Activated CD8-positive, alpha-beta memory T cell treated with anti-CD3 and anti-CD28 coated beads, Interleukin-2, amount 50 U/mL, for 24 hours (primary cell): ENCODE results near the gene SMNDC1.

Experiments
- DNase-seq: peaks from one replicate; pipeline ENCODE4 v3.0.0-alpha.2; 2020; ENCODE audit errors: extremely low read depth

The SMNDC1 gene

DNA sequence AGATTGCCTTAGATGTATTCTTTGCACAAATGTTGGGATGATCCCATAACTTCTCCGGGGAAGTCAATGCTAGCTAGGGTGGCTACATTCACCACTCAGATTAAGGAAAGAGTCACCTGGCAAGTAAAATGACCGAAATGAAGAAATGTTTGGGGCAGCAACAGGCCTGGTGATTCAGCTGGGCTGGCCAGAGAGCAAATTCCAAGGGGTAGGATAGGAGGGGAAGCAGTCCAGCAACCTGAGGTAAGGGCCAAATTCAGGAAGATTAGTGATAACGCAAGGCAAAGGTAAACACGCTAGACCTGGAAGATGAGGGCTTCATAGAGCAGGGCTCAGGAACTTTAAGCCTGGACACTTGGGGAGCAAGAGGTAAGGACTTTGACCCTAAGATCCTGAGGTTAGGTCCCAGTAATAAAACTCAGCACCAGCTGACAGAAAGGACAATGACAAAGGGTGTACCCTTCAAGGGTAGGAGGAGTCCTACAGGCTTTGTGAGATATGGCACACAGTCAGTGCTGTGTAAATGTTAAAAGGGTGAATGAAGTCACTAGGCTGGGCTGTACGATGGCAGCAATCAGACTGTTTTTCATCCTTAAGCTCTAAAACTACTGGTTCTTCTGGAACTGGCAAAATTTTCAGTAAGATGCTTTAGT is 22.7 kb upstream of the SMNDC1 start:
- no peak for DNase-seq

DNA sequence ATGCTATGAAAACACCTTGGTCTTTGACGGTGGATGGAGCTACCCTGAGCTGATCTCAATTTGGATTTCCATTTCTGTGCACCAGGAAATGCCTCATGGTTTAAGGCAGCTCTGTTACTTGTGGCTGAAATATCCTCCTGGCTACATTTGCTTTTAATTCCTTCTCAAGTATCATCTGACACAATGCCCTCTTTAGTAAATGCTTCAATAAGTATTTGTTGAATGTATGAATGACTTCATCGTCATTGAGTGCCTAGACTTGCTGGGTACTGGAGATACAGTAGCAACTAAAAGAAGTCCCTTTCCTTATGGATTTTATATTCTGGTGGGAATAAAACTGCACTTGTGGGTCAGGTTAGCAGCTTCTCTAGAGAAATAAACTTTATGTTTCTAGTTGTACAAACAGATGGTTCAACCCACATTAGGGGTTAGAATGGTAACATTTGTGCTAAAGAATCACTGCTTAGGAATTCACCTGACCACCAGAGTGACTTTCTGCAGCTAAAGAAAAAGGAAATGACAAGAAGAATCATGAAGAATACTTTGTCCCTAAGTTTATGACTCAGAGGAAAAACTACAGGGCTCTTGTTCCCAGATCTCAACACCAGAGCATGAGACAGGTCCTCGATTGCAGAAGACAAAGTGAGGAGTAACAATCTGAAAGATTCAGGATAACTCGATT is 21.8 kb upstream of the SMNDC1 start:
- no peak for DNase-seq

DNA sequence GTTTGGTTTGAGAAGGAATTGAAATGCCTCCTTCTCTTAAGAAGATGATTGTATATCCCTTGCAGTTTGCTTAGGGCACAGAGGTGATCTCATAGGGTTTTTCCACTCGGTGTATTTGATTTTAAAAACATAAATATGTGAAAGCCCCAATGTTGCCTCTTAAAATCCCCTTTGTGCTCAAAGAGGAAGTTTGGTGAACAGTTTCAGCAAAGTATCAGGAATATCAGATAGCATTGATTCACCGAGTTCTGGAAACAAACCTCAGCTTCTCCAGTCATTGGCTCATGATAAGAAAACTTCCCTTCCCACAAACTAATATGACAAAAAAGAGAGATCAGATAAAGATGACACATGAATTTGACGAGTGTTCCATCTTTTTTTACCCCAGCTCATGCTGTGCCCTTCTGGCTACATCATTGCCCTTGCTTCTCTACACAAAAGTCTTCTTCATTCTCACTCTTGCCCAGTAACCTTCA is 20.1 kb upstream of the SMNDC1 start:
- DNase-seq, result no peak

DNA sequence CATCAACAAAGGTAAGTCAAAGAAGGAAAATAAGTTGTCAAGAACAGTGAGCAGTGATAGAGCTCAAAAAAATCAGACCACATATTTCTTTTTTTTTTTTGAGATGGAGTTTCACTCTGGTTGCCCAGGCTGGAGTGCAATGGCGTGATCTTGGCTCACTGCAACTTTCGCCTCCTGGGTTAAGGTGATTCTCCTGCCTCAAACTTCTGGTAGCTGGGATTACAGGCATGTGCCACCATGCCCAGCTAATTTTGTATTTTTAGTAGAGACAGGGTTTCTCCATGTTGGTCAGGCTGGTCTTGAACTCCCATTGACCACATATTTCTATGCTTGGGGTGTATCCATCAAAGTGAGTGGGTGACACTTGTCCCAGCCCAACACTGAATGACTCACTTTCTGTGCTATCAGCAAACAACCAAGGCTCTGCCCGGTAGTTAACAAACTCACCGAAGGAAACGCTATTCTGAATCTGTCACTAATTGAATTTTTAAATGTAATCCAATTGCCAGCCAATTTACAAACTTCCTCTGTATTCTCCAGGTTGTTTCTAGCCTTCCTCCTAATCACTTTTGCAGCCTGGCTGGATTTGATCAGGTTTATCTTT is 19.6 kb upstream of the SMNDC1 start:
- DNase-seq, result no peak

GRCh38 chr10:110323503-110323902 is 18.8 kb upstream of the SMNDC1 start:
- DNase-seq, result no peak

GRCh38 chr10:110321869-110322620 is 17.3 kb upstream of the SMNDC1 start:
- no peak for DNase-seq

- no peak for DNase-seq
These were observed 13.4 kb upstream of the SMNDC1 start for GRCh38 chr10:110317866-110318850.

- no peak for DNase-seq
These were observed 9.0 kb upstream of the SMNDC1 start for GRCh38 chr10:110313674-110314073.

- DNase-seq, result no peak
These were observed 7.5 kb upstream of the SMNDC1 start for GRCh38 chr10:110312206-110312605.

DNA sequence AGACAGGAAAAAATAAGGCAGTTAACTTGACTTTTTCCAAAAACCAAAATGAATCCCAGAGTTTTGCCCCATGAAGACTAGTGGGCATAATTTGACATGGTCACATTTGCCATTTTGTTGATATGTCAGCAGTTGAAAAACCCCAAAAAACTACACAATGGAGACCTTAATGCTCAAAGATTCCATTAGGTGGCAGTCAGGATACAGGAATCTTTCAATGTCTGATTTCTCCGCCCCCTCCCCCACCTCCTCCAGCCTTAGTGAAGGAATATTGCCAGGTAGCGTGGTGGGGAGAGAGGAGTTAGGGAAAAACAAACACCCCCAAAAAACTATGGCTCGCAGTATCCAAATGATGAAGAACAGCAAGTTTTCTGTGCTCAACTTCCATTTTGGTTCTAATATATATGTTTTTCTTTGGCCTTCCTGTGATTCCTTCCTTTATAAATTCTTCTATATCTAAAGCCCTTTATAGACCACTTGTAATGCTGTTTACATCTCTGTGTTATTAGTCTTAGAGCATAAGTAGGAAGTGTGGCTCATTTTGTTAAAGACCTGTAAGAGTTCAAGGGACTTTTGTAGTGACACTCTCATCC is 6.7 kb upstream of the SMNDC1 start:
- DNase-seq, result no peak

- no peak for DNase-seq
These were observed 6.0 kb upstream of the SMNDC1 start for GRCh38 chr10:110310741-110311140.

- no peak for DNase-seq
These were observed 3.1 kb upstream of the SMNDC1 start for GRCh38 chr10:110307805-110308204.

GRCh38 chr10:110306452-110306768 is 1.7 kb upstream of the SMNDC1 start:
- DNase-seq, result no peak

DNA sequence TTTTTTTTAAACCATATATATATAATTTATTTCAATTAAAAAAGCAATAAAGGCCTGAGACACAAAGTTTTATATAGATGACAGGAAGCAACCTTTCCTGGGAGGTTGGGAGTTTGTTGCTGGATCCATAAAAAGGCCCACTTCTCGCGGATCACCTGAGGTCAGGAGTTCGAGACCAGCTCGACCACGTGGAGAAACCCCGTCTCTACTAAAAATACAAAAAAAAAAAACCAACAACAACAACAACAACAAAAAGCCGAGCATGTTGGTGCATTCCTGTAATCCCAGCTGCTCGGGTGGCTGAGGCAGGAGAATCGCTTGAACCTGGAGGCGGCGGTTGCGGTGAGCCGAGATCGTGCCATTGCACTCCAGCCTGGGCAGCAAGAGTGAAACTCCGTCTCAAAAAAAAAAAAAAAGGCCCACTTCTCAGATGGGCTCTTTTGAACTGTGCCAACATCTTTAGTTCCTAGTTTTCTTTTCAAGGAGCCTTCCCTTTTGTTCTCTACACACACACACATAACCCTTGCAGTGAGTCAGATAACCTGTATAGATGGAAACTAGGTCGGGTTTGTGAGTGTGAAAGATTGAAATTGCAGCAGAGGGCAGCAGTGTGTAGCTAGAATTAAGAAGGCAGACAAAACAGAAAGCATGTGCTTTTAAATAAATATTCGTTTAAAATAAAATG is 1.2 kb upstream of the SMNDC1 start:
- no peak for DNase-seq

DNA sequence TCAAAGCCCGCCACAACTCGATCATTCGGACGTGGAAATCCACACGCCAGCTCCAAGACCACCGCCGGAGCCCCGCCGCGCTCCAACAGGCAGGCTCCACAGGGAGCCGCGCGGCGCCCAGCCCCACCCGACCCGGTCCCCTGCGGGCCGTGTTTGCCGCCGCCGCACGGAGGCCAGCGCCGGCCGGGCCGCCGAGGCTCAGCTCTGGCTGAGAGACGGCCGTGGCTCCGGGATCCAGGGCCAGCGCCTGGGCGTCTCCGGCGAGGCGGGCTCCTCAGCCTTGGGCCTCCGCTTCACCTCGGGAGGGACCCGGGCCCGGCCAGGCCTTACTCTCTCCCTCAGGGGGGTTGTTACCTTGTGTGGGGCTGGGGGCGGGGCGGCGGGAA is 333 bp downstream of the SMNDC1 start:
- no peak for DNase-seq

DNA sequence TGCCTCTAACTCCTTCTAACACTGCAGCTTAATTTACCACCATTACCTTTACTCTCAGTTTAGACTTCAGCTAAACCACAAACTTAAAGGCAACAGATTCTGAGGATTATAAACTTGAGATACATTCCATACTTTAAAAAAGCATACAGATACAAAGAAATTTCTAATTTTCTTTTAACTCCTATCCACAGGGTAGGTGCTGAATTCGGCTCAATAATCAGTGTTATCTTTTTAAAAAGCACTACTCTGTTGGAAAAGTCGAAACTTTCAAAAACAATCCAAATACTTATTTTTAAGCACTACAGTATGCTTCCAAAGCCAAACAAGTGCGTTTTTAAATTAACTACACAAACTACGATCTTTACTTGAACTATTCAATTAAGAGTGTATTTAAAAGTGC is 1.0 kb downstream of the SMNDC1 start:
- DNase-seq, result no peak

DNA sequence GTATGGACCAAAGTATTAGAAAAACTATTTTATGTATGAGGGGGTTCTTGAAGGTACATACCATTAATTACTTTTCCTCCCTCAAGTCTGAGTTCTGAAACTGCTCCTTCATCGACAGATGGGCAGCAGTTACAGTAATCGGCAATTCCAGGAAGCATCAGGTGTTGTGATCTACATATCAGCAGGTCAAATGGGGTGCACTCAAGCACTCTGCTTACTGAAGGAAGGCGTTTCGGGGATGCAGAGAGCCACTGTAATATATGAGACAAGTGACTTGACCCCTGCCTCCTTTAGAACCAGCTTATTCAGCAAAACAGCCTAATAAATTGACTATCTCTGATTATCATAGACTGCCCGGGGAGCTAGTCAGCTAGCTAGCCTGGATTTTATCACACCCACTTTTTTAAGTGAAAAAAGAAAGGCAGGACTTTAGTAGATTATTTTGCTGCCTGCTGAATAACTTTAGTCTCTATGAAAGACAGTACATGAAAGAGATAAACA is 4.2 kb downstream of the SMNDC1 start:
- DNase-seq, result no peak

- no peak for DNase-seq
These were observed 7.8 kb downstream of the SMNDC1 start for GRCh38 chr10:110296966-110297365.

DNA sequence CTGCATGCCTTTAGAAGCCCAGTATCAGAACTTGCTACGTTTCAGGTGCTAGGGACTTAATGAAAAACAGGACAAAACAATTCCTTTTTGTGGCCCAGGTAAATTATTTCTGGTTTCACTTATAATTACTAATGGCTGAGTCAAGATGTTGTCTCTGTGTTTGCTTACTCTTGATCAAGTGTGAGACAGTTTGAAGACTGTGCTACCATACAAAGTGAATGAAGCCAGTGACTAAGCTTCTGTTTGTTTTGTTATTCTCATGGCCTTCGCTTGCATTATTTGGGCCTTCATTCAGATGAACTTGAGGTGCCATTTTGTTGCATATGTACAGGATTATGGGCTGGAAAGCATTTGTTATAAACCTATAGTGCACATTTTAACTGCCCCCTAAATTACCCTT is 17.9 kb downstream of the SMNDC1 start:
- DNase-seq, result no peak

- DNase-seq, result no peak
These were observed 19.2 kb downstream of the SMNDC1 start for GRCh38 chr10:110285501-110285900.
